ENCODE results near the gene ANKMY1. TPM values are rescaled to one million over a fixed set of nuclear protein-coding genes. Genes with fewer than 3 reads are reported as not detected.

ANKMY1 gene
- total RNA-seq, 2 donors from 2014 or later, result 3.7 to 7.9 TPM

DNA sequence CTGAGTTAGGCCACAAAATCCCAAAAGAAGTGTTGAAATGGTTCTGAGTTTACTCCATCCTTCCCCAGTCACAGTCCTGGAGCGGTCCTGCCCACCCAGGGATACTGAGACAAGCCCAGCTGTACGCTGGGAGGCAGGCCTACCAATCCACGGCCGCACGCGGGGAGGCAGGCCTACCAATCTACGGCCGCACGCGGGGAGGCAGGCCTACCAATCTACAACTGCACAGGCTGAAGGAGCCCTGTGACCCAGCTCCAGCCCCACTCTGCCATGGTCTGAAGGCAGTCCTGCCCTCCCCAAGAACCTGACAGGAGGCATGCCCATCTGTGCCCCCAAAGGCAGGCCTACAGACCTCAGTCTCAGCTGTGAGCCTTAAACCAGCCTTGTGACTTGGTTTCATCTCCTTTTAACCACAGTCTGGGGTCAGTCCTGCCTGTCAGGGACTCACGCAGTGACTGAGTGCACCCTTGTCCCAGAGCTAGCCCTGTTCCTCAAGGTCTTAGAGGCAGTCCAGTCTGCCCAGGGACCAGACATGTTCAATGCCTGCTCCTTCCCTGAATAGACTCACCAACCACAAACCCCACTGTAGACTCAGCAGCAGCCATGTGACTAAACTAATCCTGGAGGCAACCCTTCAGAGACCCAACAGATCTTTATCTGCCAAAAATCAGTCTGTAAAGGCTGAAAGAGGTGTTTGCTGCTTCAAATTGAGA is 85.6 kb downstream of the ANKMY1 start:
- H3K4me1 ChIP-seq, result no peaks in the 10 kb centered on the region
- no peak overlapping the region for H3K4me3 ChIP-seq
- no peaks in the 10 kb centered on the region for H3K27me3 ChIP-seq
- H3K36me3 ChIP-seq, result no peaks in the 10 kb centered on the region
- no peak overlapping the region for H3K27ac ChIP-seq
- H3K9me3 ChIP-seq, result peaks cover 0 to 35% of the 10 kb centered on the region in 2 donors
- DNase-seq (ENCODE audit: low spot score), result peak; percentile 32
- TF ChIP-seq, protein P1, sequence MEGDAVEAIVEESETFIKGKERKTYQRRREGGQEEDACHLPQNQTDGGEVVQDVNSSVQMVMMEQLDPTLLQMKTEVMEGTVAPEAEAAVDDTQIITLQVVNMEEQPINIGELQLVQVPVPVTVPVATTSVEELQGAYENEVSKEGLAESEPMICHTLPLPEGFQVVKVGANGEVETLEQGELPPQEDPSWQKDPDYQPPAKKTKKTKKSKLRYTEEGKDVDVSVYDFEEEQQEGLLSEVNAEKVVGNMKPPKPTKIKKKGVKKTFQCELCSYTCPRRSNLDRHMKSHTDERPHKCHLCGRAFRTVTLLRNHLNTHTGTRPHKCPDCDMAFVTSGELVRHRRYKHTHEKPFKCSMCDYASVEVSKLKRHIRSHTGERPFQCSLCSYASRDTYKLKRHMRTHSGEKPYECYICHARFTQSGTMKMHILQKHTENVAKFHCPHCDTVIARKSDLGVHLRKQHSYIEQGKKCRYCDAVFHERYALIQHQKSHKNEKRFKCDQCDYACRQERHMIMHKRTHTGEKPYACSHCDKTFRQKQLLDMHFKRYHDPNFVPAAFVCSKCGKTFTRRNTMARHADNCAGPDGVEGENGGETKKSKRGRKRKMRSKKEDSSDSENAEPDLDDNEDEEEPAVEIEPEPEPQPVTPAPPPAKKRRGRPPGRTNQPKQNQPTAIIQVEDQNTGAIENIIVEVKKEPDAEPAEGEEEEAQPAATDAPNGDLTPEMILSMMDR (IDR thresholded peaks at IDR 0.05), result no peak

DNA sequence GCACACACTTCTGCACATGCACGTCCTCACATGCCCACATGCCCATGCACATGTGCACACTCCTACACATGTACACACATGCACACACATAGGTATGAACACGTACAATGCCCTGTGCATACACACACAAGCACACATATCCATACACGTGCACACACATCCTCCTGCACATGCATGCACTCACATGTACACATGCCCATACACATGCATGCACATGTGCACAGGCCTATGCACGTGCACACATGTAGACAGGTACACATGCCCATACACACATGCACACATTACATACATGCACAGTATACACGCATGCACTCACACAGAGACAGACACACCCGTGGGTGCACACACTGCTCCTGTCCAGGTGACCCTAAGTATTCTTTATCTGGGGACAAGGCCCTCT is 88.0 kb downstream of the ANKMY1 start:
- Histone ChIP-seq H3K4me3 (no peak overlapping the region), H3K4me1 (no peaks in the 10 kb centered on the region), H3K27me3 (no peaks in the 10 kb centered on the region), H3K27ac (no peak overlapping the region), H3K36me3 (peaks cover 11% of the 10 kb centered on the region), H3K9me3 (peaks cover 0 to 16% of the 10 kb centered on the region in 2 donors)
- TF ChIP-seq, protein P1 (IDR thresholded peaks at IDR 0.05), result no peak
- DNase-seq (ENCODE audit: low spot score), result peak; percentile 49

DNA sequence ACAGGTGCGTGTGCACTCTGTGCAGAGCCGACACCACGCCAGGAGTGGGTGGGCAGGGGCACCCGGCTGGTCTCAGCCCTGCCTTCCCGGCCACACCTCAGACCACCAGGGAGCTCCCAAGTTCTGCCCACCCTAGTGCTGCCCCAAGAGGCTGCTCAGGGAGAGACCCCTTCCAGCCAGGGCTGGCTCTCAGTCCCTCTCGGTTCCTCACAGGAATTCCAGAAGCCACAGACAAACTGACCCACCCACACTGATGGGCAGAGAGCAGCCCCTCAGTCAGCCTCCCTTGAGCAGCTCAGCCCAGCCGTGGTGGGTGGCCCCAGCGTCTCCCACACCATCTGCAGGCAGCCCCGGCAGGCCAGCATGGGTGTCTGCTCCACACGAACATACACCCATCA is 88.5 kb downstream of the ANKMY1 start:
- Histone ChIP-seq H3K4me1 (no peaks in the 10 kb centered on the region), H3K27me3 (no peaks in the 10 kb centered on the region), H3K4me3 (no peak overlapping the region), H3K27ac (no peak overlapping the region), H3K9me3 (peaks cover 0 to 10% of the 10 kb centered on the region in 2 donors), H3K36me3 (peaks cover 14% of the 10 kb centered on the region)
- TF ChIP-seq, protein P1 (IDR thresholded peaks at IDR 0.05), result no peak
- DNase-seq (ENCODE audit: low spot score), result peak; percentile 49

DNA sequence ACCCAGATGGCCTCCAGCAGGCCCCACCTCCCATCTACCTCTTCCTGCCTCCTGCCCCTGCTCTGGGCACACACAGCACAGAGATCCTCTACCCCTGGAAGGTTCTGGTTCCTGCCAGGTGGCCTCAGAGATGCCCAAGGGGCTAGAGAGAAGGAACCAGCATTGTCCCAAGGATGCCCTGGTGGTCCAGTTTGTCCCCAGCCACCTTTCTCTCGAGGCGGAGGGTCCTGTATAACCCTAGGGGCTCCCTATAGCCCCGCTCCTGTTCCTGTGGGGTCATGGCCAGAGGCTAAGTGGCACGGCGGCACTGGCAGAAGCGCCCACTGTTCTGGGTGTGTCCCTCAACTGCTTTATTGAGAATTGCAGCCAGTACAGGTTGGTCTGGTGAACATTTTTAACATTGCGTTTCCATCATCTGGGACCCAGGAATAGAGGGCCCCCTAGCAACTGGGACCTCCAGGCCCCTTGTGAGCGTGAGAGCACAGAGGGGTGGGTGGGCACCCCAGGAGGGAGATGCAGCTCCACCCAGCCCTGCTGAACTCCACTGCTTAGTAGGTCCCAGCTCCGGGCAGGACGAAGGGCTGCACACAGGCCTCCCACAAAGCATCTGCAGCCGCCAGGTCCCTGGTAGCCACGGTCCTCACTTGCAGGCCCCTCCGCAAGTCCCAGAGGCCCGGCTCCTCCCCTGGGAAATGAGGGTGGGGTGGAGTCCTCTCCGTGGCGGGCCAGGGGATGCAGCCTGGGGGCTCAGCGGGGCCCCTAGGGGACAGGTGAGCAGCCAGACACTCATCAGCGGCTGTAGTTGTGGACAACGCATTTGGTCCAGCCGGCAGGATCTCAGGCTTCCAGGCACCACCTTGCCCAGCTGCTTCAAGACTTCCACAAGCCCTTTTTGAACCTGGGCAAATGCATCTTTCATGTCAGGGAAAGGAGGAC is 89.2 kb downstream of the ANKMY1 start:
- H3K4me1 ChIP-seq, result no peaks in the 10 kb centered on the region
- TF ChIP-seq, protein P1 (IDR thresholded peaks at IDR 0.05), result no peak
- H3K4me3 ChIP-seq, result no peak overlapping the region
- H3K27ac ChIP-seq, result no peak overlapping the region
- H3K27me3 ChIP-seq, result no peaks in the 10 kb centered on the region
- peaks cover 0 to 6% of the 10 kb centered on the region in 2 donors for H3K9me3 ChIP-seq
- peaks cover 17% of the 10 kb centered on the region for H3K36me3 ChIP-seq
- DNase-seq (ENCODE audit: low spot score), result peak; percentile 54

DNA sequence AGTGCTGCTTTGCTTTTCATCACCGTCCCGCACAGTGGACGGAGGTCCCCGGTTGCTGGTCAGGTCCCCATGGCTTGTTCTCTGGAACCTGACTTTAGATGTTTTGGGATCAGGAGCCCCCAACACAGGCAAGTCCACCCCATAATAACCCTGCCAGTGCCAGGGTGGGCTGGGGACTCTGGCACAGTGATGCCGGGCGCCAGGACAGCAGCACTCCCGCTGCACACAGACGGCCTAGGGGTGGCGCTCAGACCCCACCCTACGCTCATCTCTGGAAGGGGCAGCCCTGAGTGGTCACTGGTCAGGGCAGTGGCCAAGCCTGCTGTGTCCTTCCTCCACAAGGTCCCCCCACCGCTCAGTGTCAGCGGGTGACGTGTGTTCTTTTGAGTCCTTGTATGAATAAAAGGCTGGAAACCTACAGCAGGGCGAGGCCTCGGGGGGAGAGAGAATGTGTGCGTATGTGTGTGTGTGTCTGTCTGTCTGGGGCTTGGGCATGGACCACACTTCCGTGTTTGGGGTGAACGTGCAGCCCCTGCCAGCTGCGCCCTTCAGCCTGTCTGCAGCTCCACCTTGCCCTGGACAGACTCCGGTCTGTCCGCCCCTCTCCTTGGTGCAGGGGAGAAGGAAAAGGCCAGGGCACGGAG is 90.0 kb downstream of the ANKMY1 start:
- Histone ChIP-seq H3K36me3 (peaks cover 17% of the 10 kb centered on the region), H3K27ac (no peak overlapping the region), H3K4me1 (no peaks in the 10 kb centered on the region), H3K27me3 (no peaks in the 10 kb centered on the region), H3K4me3 (no peak overlapping the region), H3K9me3 (no peaks in the 10 kb centered on the region)
- peak; percentile 56 for DNase-seq (ENCODE audit: low spot score)
- TF ChIP-seq, protein P1 (IDR thresholded peaks at IDR 0.05), result no peak
